ENCODE results near the gene TCTN1.

Gene TCTN1

GRCh38 chr12:110577864-110578693 is 35.9 kb upstream of the TCTN1 start:
- Histone ChIP-seq H3K27ac (replicated peaks; ENCODE audit: low read length) (no peak overlapping the region), H3K9me3 (replicated peaks in 1 of 2; ENCODE audit: control insufficient read depth in 2 of 2, insufficient read depth in 1 of 2, low read depth in 1 of 2, low read length in 2 of 2) (no peaks in the 10 kb centered on the region), H3K9ac (ENCODE audit: low read depth, low read length, poor library complexity) (no peak overlapping the region), H3K4me1 (ENCODE audit: control insufficient read depth in 2 of 2, insufficient read depth in 1 of 2, low read depth in 1 of 2, low read length in 2 of 2) (peaks cover 4 to 6% of the 10 kb centered on the region in 2 donors), H2BK120ac (ENCODE audit: low read depth, low read length) (no peak overlapping the region), H3K14ac (ENCODE audit: low read length) (no peak overlapping the region), H3K4ac (ENCODE audit: low read length) (no peak overlapping the region), H2AFZ (ENCODE audit: low read length) (no peak overlapping the region), H3K23ac (ENCODE audit: low read depth, low read length, poor library complexity) (no peak overlapping the region), H2BK5ac (ENCODE audit: low read length) (no peak overlapping the region), H2BK15ac (ENCODE audit: low read length) (no peak overlapping the region), H3K4me2 (ENCODE audit: insufficient read depth, low read length, poor library complexity, severe bottlenecking) (no peak overlapping the region), H3K18ac (ENCODE audit: low read length) (no peak overlapping the region), H2AK5ac (ENCODE audit: low read depth, low read length) (no peak overlapping the region), H2BK12ac (ENCODE audit: low read length) (no peak overlapping the region), H3K27me3 (ENCODE audit: control insufficient read depth in 3 of 3, insufficient read depth in 3 of 3, low read depth in 1 of 3, low read length in 3 of 3) (peaks cover 0 to 3% (median 0%) of the 10 kb centered on the region in 3 experiments), H3K36me3 (replicated peaks in 1 of 2; ENCODE audit: control insufficient read depth in 2 of 2, insufficient read depth in 2 of 2, low read length in 2 of 2) (no peaks in the 10 kb centered on the region), H3K4me3 (ENCODE audit: low read length in 2 of 2) (no peak overlapping the region), H4K91ac (ENCODE audit: low read depth, low read length, poor library complexity) (no peak overlapping the region), H4K8ac (ENCODE audit: low read depth, low read length) (no peak overlapping the region), H3K79me1 (ENCODE audit: low read depth, low read length) (peaks cover 3% of the 10 kb centered on the region)
- WGBS, 2 donors (ENCODE audit: extremely low coverage in 2 of 2, insufficient read length in 2 of 2, insufficient replicate concordance in 1 of 2), result no CpG with 5 or more reads among the region's 8 CpGs
- DNase-seq (ENCODE audit: low spot score), result no peak

DNA sequence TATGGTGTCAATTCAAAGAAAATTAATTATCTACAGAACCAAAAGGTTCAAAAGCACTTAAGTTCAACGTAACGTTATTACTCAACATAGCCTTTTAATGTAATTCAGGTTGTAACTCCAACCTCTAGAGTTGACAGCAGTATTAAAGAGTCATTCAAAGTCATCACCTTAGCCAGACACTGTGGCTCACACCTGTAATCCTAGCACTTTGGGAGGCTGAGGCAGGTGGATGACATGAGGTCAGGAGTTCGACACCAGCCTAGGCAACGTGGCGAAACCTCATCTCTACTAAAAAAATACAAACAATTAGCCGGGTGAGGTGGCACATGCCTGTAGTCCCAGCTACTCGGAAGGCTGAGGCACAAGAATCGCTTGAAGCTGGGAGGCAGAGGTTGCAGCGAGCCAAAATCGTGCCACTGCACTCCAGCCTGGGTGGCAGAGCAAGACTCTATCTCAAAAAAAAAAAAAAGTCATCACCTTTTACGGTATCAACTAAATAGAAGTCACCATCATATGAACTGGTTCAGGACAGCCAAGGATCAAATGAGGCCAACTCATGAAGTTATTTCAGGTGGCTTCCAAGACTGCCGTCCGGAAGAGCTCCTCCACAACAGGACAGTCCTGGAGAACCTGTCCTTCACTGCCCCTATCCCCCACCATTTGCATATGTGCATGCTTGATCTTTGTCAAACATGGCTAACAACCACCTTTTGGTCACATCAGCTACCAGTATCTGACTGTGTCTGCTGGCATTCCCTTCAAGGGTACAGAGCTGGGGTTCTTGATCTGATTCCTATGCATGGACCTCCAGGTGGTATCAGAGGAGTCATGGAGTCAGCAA is 35.0 kb upstream of the TCTN1 start:
- Histone ChIP-seq H3K27ac (replicated peaks; ENCODE audit: low read length) (no peak overlapping the region), H3K23ac (ENCODE audit: low read depth, low read length, poor library complexity) (no peak overlapping the region), H3K36me3 (replicated peaks in 1 of 2; ENCODE audit: control insufficient read depth in 2 of 2, insufficient read depth in 2 of 2, low read length in 2 of 2) (no peaks in the 10 kb centered on the region), H3K27me3 (ENCODE audit: control insufficient read depth in 3 of 3, insufficient read depth in 3 of 3, low read depth in 1 of 3, low read length in 3 of 3) (peaks cover 0 to 3% (median 0%) of the 10 kb centered on the region in 3 experiments), H4K8ac (ENCODE audit: low read depth, low read length) (no peak overlapping the region), H3K18ac (ENCODE audit: low read length) (no peak overlapping the region), H2BK5ac (ENCODE audit: low read length) (no peak overlapping the region), H3K4me1 (ENCODE audit: control insufficient read depth in 2 of 2, insufficient read depth in 1 of 2, low read depth in 1 of 2, low read length in 2 of 2) (peaks cover 5 to 6% of the 10 kb centered on the region in 2 donors), H3K9ac (ENCODE audit: low read depth, low read length, poor library complexity) (no peak overlapping the region), H3K9me3 (replicated peaks in 1 of 2; ENCODE audit: control insufficient read depth in 2 of 2, insufficient read depth in 1 of 2, low read depth in 1 of 2, low read length in 2 of 2) (no peaks in the 10 kb centered on the region), H3K4me3 (ENCODE audit: low read length in 2 of 2) (no peak overlapping the region), H3K14ac (ENCODE audit: low read length) (no peak overlapping the region), H2AFZ (ENCODE audit: low read length) (no peak overlapping the region), H3K79me1 (ENCODE audit: low read depth, low read length) (peaks cover 3% of the 10 kb centered on the region), H2BK120ac (ENCODE audit: low read depth, low read length) (no peak overlapping the region), H2AK5ac (ENCODE audit: low read depth, low read length) (no peak overlapping the region), H3K4me2 (ENCODE audit: insufficient read depth, low read length, poor library complexity, severe bottlenecking) (no peak overlapping the region), H2BK12ac (ENCODE audit: low read length) (no peak overlapping the region), H2BK15ac (ENCODE audit: low read length) (no peak overlapping the region), H3K4ac (ENCODE audit: low read length) (no peak overlapping the region), H4K91ac (ENCODE audit: low read depth, low read length, poor library complexity) (no peak overlapping the region)
- DNase-seq (ENCODE audit: low spot score), result no peak
- no CpG with 5 or more reads among the region's 13 CpGs for WGBS, 2 donors (ENCODE audit: extremely low coverage in 2 of 2, insufficient read length in 2 of 2, insufficient replicate concordance in 1 of 2)

GRCh38 chr12:110579535-110580253 is 34.2 kb upstream of the TCTN1 start:
- Histone ChIP-seq H3K4me1 (ENCODE audit: control insufficient read depth in 2 of 2, insufficient read depth in 1 of 2, low read depth in 1 of 2, low read length in 2 of 2) (peaks cover 5 to 6% of the 10 kb centered on the region in 2 donors), H2AK5ac (ENCODE audit: low read depth, low read length) (no peak overlapping the region), H3K36me3 (replicated peaks in 1 of 2; ENCODE audit: control insufficient read depth in 2 of 2, insufficient read depth in 2 of 2, low read length in 2 of 2) (no peaks in the 10 kb centered on the region), H3K14ac (ENCODE audit: low read length) (no peak overlapping the region), H3K27me3 (ENCODE audit: control insufficient read depth in 3 of 3, insufficient read depth in 3 of 3, low read depth in 1 of 3, low read length in 3 of 3) (peaks cover 0 to 3% (median 2%) of the 10 kb centered on the region in 3 experiments), H3K79me1 (ENCODE audit: low read depth, low read length) (peaks cover 3% of the 10 kb centered on the region), H3K23ac (ENCODE audit: low read depth, low read length, poor library complexity) (no peak overlapping the region), H3K27ac (replicated peaks; ENCODE audit: low read length) (no peak overlapping the region), H3K4me2 (ENCODE audit: insufficient read depth, low read length, poor library complexity, severe bottlenecking) (no peak overlapping the region), H2BK120ac (ENCODE audit: low read depth, low read length) (no peak overlapping the region), H3K18ac (ENCODE audit: low read length) (no peak overlapping the region), H2BK12ac (ENCODE audit: low read length) (no peak overlapping the region), H4K91ac (ENCODE audit: low read depth, low read length, poor library complexity) (no peak overlapping the region), H2AFZ (ENCODE audit: low read length) (no peak overlapping the region), H3K4me3 (ENCODE audit: low read length in 2 of 2) (no peak overlapping the region), H3K4ac (ENCODE audit: low read length) (no peak overlapping the region), H4K8ac (ENCODE audit: low read depth, low read length) (no peak overlapping the region), H2BK5ac (ENCODE audit: low read length) (no peak overlapping the region), H3K9ac (ENCODE audit: low read depth, low read length, poor library complexity) (no peak overlapping the region), H3K9me3 (replicated peaks in 1 of 2; ENCODE audit: control insufficient read depth in 2 of 2, insufficient read depth in 1 of 2, low read depth in 1 of 2, low read length in 2 of 2) (no peaks in the 10 kb centered on the region), H2BK15ac (ENCODE audit: low read length) (no peak overlapping the region)
- whole genome bisulfite sequencing, 2 donors (ENCODE audit: extremely low coverage in 2 of 2, insufficient read length in 2 of 2, insufficient replicate concordance in 1 of 2), result no CpG with 5 or more reads among the region's 18 CpGs
- no peak for DNase-seq (ENCODE audit: low spot score)

Measured in neuronal stem cell (in vitro differentiated cells).